ENCODE results near the gene DYNLT4. TPM values are rescaled to one million over a fixed set of nuclear protein-coding genes. Genes with fewer than 3 reads are reported as not detected.
"Not testable (repeated sequence)": the region's sequence is repeated elsewhere in the genome, so short reads cannot be mapped to it uniquely, and the experiment has no call there.

DYNLT4 gene
- total RNA-seq, 1 experiment from 2014 or later: 0.54 TPM

- intact Hi-C loops (cut with micrococcal nuclease; ENCODE audit: unreplicated experiment): loop anchor here (2.0 kb wide), 1 partner anchor 168 kb away; the partner anchor contains the start of gene HECTD3
- Histone ChIP-seq H3K4me1 (ENCODE audit: insufficient read depth, low read length, poor library complexity, severe bottlenecking) (no peaks in the 10 kb centered on the region), H3K27me3 (replicated peaks; ENCODE audit: insufficient read depth, low read depth, low read length, poor library complexity) (no peaks in the 10 kb centered on the region), H3K4me3 (ENCODE audit: low read depth, low read length, poor library complexity, severe bottlenecking) (peak overlapping the region; percentile 58), H3K9me3 (ENCODE audit: low read depth, low read length, poor library complexity, severe bottlenecking) (no peaks in the 10 kb centered on the region), H3K27ac (ENCODE audit: low read depth, low read length, poor library complexity, severe bottlenecking) (peak overlapping the region; percentile 49), H3K36me3 (ENCODE audit: insufficient read depth, low read length, poor library complexity, severe bottlenecking) (no peaks in the 10 kb centered on the region)
- TF ChIP-seq, protein P1, sequence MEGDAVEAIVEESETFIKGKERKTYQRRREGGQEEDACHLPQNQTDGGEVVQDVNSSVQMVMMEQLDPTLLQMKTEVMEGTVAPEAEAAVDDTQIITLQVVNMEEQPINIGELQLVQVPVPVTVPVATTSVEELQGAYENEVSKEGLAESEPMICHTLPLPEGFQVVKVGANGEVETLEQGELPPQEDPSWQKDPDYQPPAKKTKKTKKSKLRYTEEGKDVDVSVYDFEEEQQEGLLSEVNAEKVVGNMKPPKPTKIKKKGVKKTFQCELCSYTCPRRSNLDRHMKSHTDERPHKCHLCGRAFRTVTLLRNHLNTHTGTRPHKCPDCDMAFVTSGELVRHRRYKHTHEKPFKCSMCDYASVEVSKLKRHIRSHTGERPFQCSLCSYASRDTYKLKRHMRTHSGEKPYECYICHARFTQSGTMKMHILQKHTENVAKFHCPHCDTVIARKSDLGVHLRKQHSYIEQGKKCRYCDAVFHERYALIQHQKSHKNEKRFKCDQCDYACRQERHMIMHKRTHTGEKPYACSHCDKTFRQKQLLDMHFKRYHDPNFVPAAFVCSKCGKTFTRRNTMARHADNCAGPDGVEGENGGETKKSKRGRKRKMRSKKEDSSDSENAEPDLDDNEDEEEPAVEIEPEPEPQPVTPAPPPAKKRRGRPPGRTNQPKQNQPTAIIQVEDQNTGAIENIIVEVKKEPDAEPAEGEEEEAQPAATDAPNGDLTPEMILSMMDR (conservative IDR thresholded peaks at IDR 0.05; ENCODE audit: low read depth, low read length): no peak
- TF ChIP-seq EZH2 (IDR thresholded peaks at IDR 0.05; ENCODE audit: borderline replicate concordance, low read depth, low read length, poor library complexity, severe bottlenecking): no peak
- POLR2A ChIA-PET (ENCODE audit: low non-redundant PET): interaction anchor here (1.0 to 1.4 kb wide), 2 partner anchors 17 to 23 kb away, joined by 3 read pairs; no protein-coding TSS in a partner anchor
- CTCF ChIA-PET: no interaction called here
- no peak for DNase-seq (ENCODE audit: low spot score)
- no TSS peak for BruUV-seq (replicated peaks)
These were observed 35.3 kb upstream of the DYNLT4 start for GRCh38 chr1:44842486-44842861.

DNA sequence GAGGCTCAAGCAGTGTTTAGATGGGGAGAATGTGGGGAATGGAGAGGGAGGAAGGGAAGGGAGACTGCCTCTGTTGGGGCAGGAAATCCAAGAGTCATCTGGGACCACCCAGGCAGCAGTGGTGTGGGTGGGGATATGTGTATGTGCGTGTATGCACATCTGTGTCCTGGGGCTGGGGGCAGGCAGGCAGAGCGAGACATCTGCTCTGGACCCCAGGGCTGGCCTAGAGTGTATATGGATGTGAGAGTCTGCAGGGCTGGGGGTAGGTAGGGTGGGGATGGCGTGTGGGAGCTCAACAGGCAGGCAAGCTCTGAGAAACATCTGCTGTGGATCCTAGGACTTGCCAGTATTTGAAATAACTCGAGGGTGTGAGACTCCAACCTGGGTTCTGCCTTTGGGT is 32.4 kb upstream of the DYNLT4 start:
- Histone ChIP-seq H3K36me3 (ENCODE audit: insufficient read depth, low read length, poor library complexity, severe bottlenecking) (no peaks in the 10 kb centered on the region), H3K9me3 (ENCODE audit: low read depth, low read length, poor library complexity, severe bottlenecking) (no peaks in the 10 kb centered on the region), H3K4me1 (ENCODE audit: insufficient read depth, low read length, poor library complexity, severe bottlenecking) (no peaks in the 10 kb centered on the region), H3K27me3 (replicated peaks; ENCODE audit: insufficient read depth, low read depth, low read length, poor library complexity) (no peaks in the 10 kb centered on the region), H3K27ac (ENCODE audit: low read depth, low read length, poor library complexity, severe bottlenecking) (no peak overlapping the region), H3K4me3 (ENCODE audit: low read depth, low read length, poor library complexity, severe bottlenecking) (no peak overlapping the region)
- intact Hi-C loops (cut with micrococcal nuclease; ENCODE audit: unreplicated experiment): loop anchor here (5.0 to 10.0 kb wide), 2 partner anchors 145 to 463 kb away; partner anchors contain the start of gene EIF2B3
- CTCF ChIA-PET: no interaction called here
- POLR2A ChIA-PET (ENCODE audit: low non-redundant PET): no interaction called here
- no peak for DNase-seq (ENCODE audit: low spot score)
- BruUV-seq (replicated peaks): no TSS peak
- no peak for TF ChIP-seq EZH2 (IDR thresholded peaks at IDR 0.05; ENCODE audit: borderline replicate concordance, low read depth, low read length, poor library complexity, severe bottlenecking)
- TF ChIP-seq, protein P1 (conservative IDR thresholded peaks at IDR 0.05; ENCODE audit: low read depth, low read length): no peak

DNA sequence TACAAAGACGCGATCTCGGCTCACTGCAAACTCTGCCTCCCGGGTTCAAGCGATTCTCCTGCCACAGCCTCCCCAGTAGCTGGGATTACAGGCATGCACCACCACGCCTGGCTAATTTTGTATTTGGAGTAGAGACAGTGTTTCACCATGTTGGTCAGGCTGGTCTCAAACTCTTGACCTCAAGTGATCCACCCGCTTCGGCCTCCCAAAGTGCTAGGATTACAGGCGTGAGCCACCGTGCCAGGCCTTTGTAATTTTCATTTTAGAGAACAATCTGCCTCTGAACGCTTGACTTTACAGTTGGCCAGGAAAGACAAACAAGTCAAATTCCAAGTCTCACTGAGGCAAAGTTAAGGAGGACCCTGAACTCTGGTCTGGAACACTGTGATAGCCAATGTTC is 31.1 kb upstream of the DYNLT4 start:
- intact Hi-C loops (cut with micrococcal nuclease; ENCODE audit: unreplicated experiment): loop anchor here (5.0 to 10.0 kb wide), 2 partner anchors 147 to 464 kb away; partner anchors contain the start of gene EIF2B3
- BruUV-seq (replicated peaks); H3K27me3 ChIP-seq (replicated peaks; ENCODE audit: insufficient read depth, low read depth, low read length, poor library complexity); H3K9me3 ChIP-seq (ENCODE audit: low read depth, low read length, poor library complexity, severe bottlenecking); H3K27ac ChIP-seq (ENCODE audit: low read depth, low read length, poor library complexity, severe bottlenecking); H3K36me3 ChIP-seq (ENCODE audit: insufficient read depth, low read length, poor library complexity, severe bottlenecking); POLR2A ChIA-PET (ENCODE audit: low non-redundant PET); H3K4me3 ChIP-seq (ENCODE audit: low read depth, low read length, poor library complexity, severe bottlenecking); H3K4me1 ChIP-seq (ENCODE audit: insufficient read depth, low read length, poor library complexity, severe bottlenecking); DNase-seq (ENCODE audit: low spot score): not testable (repeated sequence)
- CTCF ChIA-PET: interaction anchor here (0.6 kb wide), 1 partner anchor 109 kb away, joined by 3 read pairs; no protein-coding TSS in a partner anchor
